Erythroblast (primary cell): ENCODE results near the gene NRG3.

ENCODE experiments used
- GATA1 ChIP-seq: IDR thresholded peaks from 2 replicates; pipeline ENCODE4 v1.6.1; 2011; ENCODE audit warnings: low read depth, mild to moderate bottlenecking, control low read depth, low read length, moderate library complexity
- POLR2A ChIP-seq: IDR thresholded peaks from 2 replicates; pipeline ENCODE4 v1.6.1; 2011; ENCODE audit warnings: mild to moderate bottlenecking, low read length

- no peak for TF ChIP-seq POLR2A
- no peak for TF ChIP-seq GATA1
Observed at GRCh38 chr10:82294874-82295378, 419.9 kb downstream of the NRG3 start.
